Epithelial cell of esophagus (primary cell): Measurements from ENCODE around the gene ZNF280B.

Experiments used
- DNase-seq: peaks from one replicate; pipeline ENCODE4 v3.0.0; 2010; ENCODE audit warnings: low read depth
- H3K4me3 ChIP-seq: 2 replicates; pipeline ENCODE4 v1.5.1; 2011; ENCODE audit warnings: mild to moderate bottlenecking, low read length, control low read depth
- TF ChIP-seq, protein P1 (sequence below): IDR thresholded peaks from 2 replicates; pipeline ENCODE4 v1.5.1; 2011; ENCODE audit warnings: low read depth, mild to moderate bottlenecking, low read length, control low read depth, inconsistent platforms; ENCODE audit not compliant: insufficient read depth; ENCODE audit errors: missing control alignments

The ZNF280B gene

DNA sequence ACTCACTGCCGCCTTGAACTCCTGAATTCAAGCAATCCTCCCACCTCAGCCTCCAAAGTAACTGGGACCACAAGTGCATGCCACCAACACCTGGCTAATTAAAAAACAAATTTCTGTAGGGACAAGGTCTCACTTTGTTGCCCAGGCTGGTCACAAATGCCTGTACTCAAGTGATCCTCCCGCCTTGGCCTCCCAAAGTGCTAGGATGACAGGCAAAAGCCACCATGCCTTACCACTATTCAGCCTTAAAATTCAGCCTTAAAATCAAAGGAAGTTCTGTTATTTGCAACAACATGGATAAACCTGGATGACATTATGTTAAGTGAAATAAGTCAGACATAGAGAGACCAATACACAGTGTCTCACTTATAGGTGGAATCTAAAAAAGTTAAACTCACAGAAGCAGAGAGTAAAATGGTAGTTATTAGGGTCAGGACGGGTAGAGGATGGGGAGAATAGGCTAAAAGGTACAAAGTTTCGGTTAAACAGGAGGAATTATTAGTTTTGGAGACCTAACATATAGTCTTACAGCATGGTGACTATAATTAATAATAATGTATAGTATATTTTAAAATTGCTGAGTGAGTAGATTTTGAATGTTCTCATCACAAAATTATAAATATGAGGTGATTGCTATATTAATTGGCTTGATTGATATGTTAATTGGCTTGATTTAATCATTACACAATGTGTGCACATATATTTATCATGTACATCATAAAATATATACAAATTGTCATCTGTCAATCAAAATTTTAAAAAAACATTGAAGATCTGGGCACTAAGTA lies 17.8 kb upstream of the ZNF280B start:
- H3K4me3 ChIP-seq = no peak overlapping the region
- TF ChIP-seq, protein P1, sequence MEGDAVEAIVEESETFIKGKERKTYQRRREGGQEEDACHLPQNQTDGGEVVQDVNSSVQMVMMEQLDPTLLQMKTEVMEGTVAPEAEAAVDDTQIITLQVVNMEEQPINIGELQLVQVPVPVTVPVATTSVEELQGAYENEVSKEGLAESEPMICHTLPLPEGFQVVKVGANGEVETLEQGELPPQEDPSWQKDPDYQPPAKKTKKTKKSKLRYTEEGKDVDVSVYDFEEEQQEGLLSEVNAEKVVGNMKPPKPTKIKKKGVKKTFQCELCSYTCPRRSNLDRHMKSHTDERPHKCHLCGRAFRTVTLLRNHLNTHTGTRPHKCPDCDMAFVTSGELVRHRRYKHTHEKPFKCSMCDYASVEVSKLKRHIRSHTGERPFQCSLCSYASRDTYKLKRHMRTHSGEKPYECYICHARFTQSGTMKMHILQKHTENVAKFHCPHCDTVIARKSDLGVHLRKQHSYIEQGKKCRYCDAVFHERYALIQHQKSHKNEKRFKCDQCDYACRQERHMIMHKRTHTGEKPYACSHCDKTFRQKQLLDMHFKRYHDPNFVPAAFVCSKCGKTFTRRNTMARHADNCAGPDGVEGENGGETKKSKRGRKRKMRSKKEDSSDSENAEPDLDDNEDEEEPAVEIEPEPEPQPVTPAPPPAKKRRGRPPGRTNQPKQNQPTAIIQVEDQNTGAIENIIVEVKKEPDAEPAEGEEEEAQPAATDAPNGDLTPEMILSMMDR = no peak
- no peak for DNase-seq

DNA sequence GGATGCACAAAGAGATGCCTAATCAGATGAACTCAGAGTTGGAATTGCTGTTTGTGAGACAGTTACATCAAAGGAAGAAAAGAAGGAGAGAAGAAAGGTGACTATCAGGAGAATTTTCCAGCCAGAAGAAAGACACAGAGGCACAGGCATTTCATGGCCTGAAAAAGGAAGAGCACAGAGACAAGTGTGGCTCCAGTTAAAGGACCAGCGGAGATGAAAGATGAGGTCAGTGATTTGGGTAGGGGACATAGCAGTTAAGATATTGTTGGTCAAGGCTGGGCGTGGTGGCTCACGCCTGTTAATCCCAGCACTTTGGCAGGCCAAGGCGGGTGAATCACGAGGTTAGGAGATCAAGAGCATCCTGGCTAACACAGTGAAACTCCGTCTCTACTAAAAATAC lies 15.0 kb upstream of the ZNF280B start:
- no peak for DNase-seq
- TF ChIP-seq, protein P1 = no peak
- no peak overlapping the region for H3K4me3 ChIP-seq

DNA sequence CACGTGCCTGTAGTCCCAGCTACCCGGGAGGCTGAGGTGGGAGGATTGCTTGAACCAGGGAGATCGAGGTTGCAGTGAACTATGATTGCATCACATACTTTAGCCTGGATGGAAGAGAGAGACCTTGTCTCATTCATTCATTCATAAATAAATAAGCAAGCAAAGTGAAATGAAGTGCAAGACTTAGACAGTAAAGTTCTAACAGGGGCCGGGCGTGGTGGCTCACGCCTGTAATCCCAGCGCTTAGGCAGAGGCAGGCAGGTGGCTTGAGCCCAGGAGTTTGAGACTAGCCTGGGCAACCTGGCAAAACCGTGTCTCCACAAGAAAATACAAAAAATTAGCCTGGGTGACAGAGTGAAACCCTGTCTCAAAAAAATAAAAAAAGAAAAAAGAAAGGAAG lies 13.1 kb upstream of the ZNF280B start:
- no peak overlapping the region for H3K4me3 ChIP-seq
- no peak for DNase-seq
- TF ChIP-seq, protein P1 = no peak

DNA sequence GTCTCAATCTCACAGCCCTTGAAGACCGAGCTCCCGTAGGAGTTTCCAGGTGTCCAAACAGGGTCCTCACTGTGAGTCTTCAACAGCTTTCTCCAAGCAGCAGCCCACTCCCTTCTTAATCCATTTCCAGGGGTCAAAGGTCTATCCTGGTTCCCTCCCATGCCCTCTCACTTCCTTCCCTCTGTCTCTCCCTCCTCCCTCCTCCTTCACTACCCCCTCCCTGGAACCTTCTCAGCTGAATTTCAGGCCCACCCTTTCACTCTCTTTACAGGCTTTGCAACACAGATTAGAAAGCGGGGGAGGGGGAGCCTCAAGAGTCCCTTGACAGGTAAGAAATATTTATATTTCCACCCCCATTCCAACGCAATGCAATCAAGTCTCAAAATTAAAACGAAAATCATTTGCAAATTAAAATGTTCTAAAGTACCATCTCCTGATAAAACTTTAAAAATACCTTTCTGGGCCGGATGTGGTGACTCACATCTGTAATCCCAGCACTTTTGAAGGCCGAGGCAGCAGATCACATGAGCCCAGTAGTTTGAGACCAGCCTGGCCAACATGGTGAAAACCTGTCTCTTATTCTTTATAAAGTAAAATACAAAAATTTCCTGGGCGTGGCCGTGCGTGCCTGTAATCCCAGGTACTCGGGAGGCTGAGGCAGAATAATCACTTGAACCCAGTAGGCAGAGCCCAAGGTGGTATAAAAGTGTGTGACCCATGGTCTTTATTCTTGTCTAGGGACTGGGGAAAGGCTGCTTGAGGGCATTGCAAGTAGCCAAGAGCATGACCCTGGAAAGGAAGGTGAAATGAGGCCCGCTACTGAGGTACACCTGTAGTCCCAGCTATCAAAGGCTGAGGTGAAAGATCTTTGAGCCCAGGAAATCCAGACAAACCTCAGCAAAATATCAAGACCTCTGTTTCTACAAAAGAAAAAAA lies 12.4 kb upstream of the ZNF280B start:
- no peak for DNase-seq
- no peak overlapping the region for H3K4me3 ChIP-seq
- TF ChIP-seq, protein P1 = no peak

DNA sequence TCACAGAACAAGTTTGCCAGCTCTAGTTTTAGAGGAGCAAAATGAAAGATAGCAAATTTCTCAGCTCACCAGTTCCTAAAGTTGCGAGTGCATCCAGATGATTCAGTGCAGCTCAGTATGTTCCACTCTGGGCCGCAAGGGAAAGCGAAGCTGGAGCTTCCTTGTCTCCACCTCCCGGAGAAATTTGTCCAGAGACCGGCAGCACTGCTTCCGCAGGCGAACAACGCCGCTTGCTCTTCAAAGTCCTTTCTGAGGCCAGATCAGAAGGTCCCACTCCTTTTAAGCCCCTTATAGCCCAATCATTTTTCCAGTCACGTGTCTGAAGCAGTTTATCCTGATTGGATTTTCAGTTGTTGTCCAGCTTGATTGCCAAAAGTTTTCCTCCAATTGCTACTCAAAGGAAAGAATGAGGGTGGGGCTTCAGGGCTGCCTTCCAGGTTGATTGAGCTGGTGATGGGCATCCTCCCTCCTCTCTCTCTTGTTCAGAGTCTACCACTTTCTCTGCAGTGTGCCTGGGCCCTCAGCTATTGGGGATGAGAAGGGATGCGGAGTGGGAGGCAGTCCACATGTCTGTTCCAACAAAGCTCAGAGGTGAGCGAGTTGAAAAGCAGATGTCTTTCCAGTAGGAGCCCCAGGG lies 11.6 kb upstream of the ZNF280B start, which contains the start of gene ZNF280A:
ZNF280A (minus strand) TSS at position 251 of the 637 bp plus-strand sequence. CDS start 4,640 bp downstream, outside the sequence.
- no peak for DNase-seq
- TF ChIP-seq, protein P1 = peak; percentile 5
- H3K4me3 ChIP-seq = no peak within 1 kb of the TSS

DNA sequence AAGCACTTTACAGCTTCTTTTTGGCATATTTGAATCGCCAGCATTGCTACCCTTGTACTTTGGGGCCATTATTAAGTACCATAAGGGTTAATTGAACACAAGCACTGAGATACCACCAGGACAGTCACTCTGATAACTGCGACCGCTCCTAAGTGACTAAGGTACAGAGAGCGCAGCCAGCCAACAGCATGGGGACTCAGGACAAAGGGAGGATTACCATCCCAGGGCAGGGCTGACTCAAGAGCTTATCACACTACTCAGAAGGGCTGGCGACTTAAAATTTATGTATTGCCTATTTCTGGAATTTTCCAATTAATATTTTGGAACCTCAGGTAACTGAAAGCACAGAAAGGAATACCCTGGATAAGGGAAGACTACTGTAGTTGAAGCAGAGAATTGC lies 11.0 kb upstream of the ZNF280B start:
- TF ChIP-seq, protein P1 = no peak
- no peak overlapping the region for H3K4me3 ChIP-seq
- DNase-seq = no peak
